Measurements from ENCODE around the gene SLC6A15.

GRCh38 chr12:84860718-84861117 lies 51.9 kb downstream of the SLC6A15 start:
- TF ChIP-seq CTCF (IDR thresholded peaks at IDR 0.05) (no peak), POLR2A (IDR thresholded peaks at IDR 0.05) (no peak)

Data from right lobe of liver (tissue), 4 donors.